Liver (tissue), 9 donors: ENCODE results near the gene STX17. TPM values are rescaled to one million over a fixed set of nuclear protein-coding genes. Genes with fewer than 3 reads are reported as not detected.

ENCODE experiments used
- DNase-seq: peaks from one replicate; pipeline ENCODE4 v3.0.0-alpha.2; 2017; ENCODE audit warnings: low spot score
- H3K27ac ChIP-seq, 2 donors: one replicate each; pipeline ENCODE4 v1.7.0; 2013; ENCODE audit warnings: inconsistent platforms in 2 of 2, low read length in 2 of 2, control low read depth in 1 of 2, low read depth in 1 of 2, mild to moderate bottlenecking in 1 of 2
- H3K27me3 ChIP-seq, 4 donors: one replicate each; pipeline versions ENCODE4 v1.6.1 to v1.7.0; 2013; ENCODE audit warnings: low read length in 3 of 4, inconsistent platforms in 1 of 4, mild to moderate bottlenecking in 1 of 4, moderate library complexity in 1 of 4; ENCODE audit not compliant: control insufficient read depth in 4 of 4, insufficient read depth in 4 of 4
- H3K36me3 ChIP-seq, 4 donors: one replicate each; pipeline versions ENCODE4 v1.6.1 to v1.7.0; 2013; ENCODE audit warnings: low read length in 3 of 4, mild to moderate bottlenecking in 3 of 4, low read depth in 1 of 4, moderate library complexity in 1 of 4; ENCODE audit not compliant: control insufficient read depth in 4 of 4, insufficient read depth in 3 of 4
- H3K4me1 ChIP-seq, 4 donors: one replicate each; pipeline versions ENCODE4 v1.6.1 to v1.7.0; 2013; ENCODE audit warnings: low read length in 3 of 4, mild to moderate bottlenecking in 3 of 4, moderate library complexity in 1 of 4; ENCODE audit not compliant: control insufficient read depth in 4 of 4, insufficient read depth in 4 of 4
- H3K4me3 ChIP-seq, 3 donors: one replicate each; pipeline versions ENCODE4 v1.6.1 to v1.7.0; 2013; ENCODE audit warnings: low read length in 3 of 3, control low read depth in 1 of 3, low read depth in 1 of 3, mild to moderate bottlenecking in 1 of 3
- H3K9ac ChIP-seq, 2 donors: one replicate each; pipeline ENCODE4 v1.7.0; 2013; ENCODE audit warnings: low read length in 2 of 2, mild to moderate bottlenecking in 2 of 2, moderate library complexity in 2 of 2, control low read depth in 1 of 2, low read depth in 1 of 2
- H3K9me3 ChIP-seq, 4 donors: one replicate each; pipeline versions ENCODE4 v1.6.1 to v1.7.0; 2013; ENCODE audit warnings: low read length in 3 of 4; ENCODE audit not compliant: control insufficient read depth in 4 of 4
- EGR1 ChIP-seq, 2 donors: IDR thresholded peaks; 2 replicates each; pipeline ENCODE4 v1.6.1; 2016 to 2018; ENCODE audit warnings: antibody characterized with exemption in 2 of 2, low read depth in 2 of 2
- FOXA1 ChIP-seq: IDR thresholded peaks from 2 replicates; pipeline ENCODE4 v1.6.1; 2016; ENCODE audit warnings: antibody characterized with exemption
- FOXA2 ChIP-seq: IDR thresholded peaks from 2 replicates; pipeline ENCODE4 v1.6.1; 2016; ENCODE audit warnings: antibody characterized with exemption
- GABPA ChIP-seq, 2 donors: IDR thresholded peaks in 1 of 2; conservative IDR thresholded peaks in 1 of 2; 2 replicates each; pipeline ENCODE4 v1.6.1; 2016; ENCODE audit warnings: antibody characterized with exemption in 2 of 2, mild to moderate bottlenecking in 1 of 2, moderate library complexity in 1 of 2
- HNF4A ChIP-seq, 2 donors: conservative IDR thresholded peaks; 2 replicates each; pipeline ENCODE4 v1.6.1; 2016; ENCODE audit warnings: antibody characterized with exemption in 2 of 2, mild to moderate bottlenecking in 2 of 2
- HNF4G ChIP-seq: IDR thresholded peaks from 2 replicates; pipeline ENCODE4 v1.6.1; 2016; ENCODE audit warnings: antibody characterized with exemption
- JUND ChIP-seq, 2 donors: IDR thresholded peaks; 2 replicates each; pipeline ENCODE4 v1.6.1; 2016; ENCODE audit warnings: antibody characterized with exemption in 2 of 2
- NR2F2 ChIP-seq: IDR thresholded peaks from 2 replicates; pipeline ENCODE4 v1.6.1; 2016; ENCODE audit warnings: antibody characterized with exemption
- RAD21 ChIP-seq, 2 donors: IDR thresholded peaks; 2 replicates each; pipeline ENCODE4 v1.6.1; 2016; ENCODE audit warnings: antibody characterized with exemption in 2 of 2, mild to moderate bottlenecking in 2 of 2
- RXRA ChIP-seq, 2 donors: IDR thresholded peaks; 2 replicates each; pipeline ENCODE4 v1.6.1; 2017 to 2018; ENCODE audit warnings: antibody characterized with exemption in 2 of 2, mild to moderate bottlenecking in 1 of 2
- SP1 ChIP-seq: IDR thresholded peaks from 2 replicates; pipeline ENCODE4 v1.6.1; 2018; ENCODE audit warnings: antibody characterized with exemption, mild to moderate bottlenecking
- TAF1 ChIP-seq: conservative IDR thresholded peaks from 2 replicates; pipeline ENCODE4 v1.6.1; 2016; ENCODE audit warnings: antibody characterized with exemption, mild to moderate bottlenecking
- YY1 ChIP-seq: IDR thresholded peaks from 2 replicates; pipeline ENCODE4 v1.6.1; 2016; ENCODE audit warnings: antibody characterized with exemption, mild to moderate bottlenecking
- WGBS: extraction: QIAGEN DNeasy Blood & Tissue Kit; methylation state at CpG from one replicate; pipeline ENCODE4 v1.1.7; 2013; 5-methylcytosine and 5-hydroxymethylcytosine counted together
- polyA plus RNA-seq, 2 donors: library from polyadenylated mRNA; stranded (reverse) in 1 of 2; unstranded in 1 of 2; fragments of 200-250 nt in 1 of 2; fragments of >200 nt in 1 of 2; fragmentation: Nextera tagmentation in 1 of 2; extraction: Ambion mirVana in 1 of 2; gene quantifications; one replicate each; pipeline versions ENCODE4 v1.2.1 to v1.2.3, GENCODE V29; 2013 to 2015
- total RNA-seq, 2 donors: library from RNA; depleted of rRNA; stranded (reverse); fragments of >200 nt; gene quantifications; one replicate each; pipeline ENCODE4 v1.2.3, GENCODE V29; 2014
- TF ChIP-seq, protein P1 (sequence below): IDR thresholded peaks from 2 replicates; pipeline ENCODE4 v1.6.1; 2016; ENCODE audit warnings: antibody characterized with exemption
- TF ChIP-seq, protein P2 (sequence below): IDR thresholded peaks from 2 replicates; pipeline ENCODE4 v1.6.1; 2016; ENCODE audit warnings: antibody characterized with exemption
- TF ChIP-seq, protein P3 (sequence below): IDR thresholded peaks from 2 replicates; pipeline ENCODE4 v1.6.1; 2016; ENCODE audit warnings: antibody characterized with exemption
- TF ChIP-seq, protein P4 (sequence below): IDR thresholded peaks from 2 replicates; pipeline ENCODE4 v1.6.1; 2016; ENCODE audit warnings: antibody characterized with exemption, mild to moderate bottlenecking
- donor health status: healthy.
- donor health status: healthy.
- donor health status: healthy.
- donor health status: healthy.
- donor health status: healthy.

The STX17 gene
- total and polyA plus RNA-seq, 4 donors: 8.3 to 30.9 (median 21.2) TPM

DNA sequence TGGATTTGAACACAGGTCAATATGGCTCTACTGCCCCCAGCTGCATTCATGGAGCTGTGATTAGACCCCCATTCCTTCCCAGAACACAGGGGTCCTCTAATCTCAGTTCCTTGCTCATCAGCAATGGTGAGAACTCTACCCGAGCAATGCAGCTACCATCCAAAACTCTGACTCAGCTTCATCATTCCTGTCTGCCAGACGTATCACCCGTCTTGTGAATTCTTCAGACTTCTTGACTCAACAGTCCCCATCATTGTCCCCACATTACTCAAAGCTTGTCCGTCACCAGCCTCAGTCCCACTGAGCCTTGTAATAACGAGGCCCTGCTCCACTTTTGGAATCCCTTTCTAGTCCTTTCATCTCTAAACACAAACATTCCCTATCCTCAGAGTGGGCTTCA lies 36.3 kb upstream of the STX17 start:
- Histone ChIP-seq H3K9me3 (no peaks in the 10 kb centered on the region), H3K36me3 (no peaks in the 10 kb centered on the region), H3K27ac (no peak overlapping the region), H3K27me3 (no peaks in the 10 kb centered on the region), H3K9ac (no peak overlapping the region), H3K4me1 (no peaks in the 10 kb centered on the region), H3K4me3 (no peak overlapping the region)
- no peak for DNase-seq
- 94% methylated on average over 5 of the region's 5 CpGs for WGBS
- TF ChIP-seq HNF4G (no peak), HNF4A (conservative IDR thresholded peaks at IDR 0.05) (no peak), YY1 (no peak), TAF1 (no peak), JUND (IDR thresholded peaks at IDR 0.05) (no peak), GABPA (IDR thresholded peaks at IDR 0.05 in 1 of 2, conservative IDR thresholded peaks at IDR 0.05 in 1 of 2) (no peak), RXRA (IDR thresholded peaks at IDR 0.05) (no peak), RAD21 (IDR thresholded peaks at IDR 0.05) (no peak), SP1 (no peak), EGR1 (IDR thresholded peaks at IDR 0.05; ENCODE audit: low read depth in 2 of 2) (no peak), FOXA2 (no peak)
- TF ChIP-seq, protein P1, sequence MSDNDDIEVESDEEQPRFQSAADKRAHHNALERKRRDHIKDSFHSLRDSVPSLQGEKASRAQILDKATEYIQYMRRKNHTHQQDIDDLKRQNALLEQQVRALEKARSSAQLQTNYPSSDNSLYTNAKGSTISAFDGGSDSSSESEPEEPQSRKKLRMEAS: no peak
- TF ChIP-seq, protein P2, sequence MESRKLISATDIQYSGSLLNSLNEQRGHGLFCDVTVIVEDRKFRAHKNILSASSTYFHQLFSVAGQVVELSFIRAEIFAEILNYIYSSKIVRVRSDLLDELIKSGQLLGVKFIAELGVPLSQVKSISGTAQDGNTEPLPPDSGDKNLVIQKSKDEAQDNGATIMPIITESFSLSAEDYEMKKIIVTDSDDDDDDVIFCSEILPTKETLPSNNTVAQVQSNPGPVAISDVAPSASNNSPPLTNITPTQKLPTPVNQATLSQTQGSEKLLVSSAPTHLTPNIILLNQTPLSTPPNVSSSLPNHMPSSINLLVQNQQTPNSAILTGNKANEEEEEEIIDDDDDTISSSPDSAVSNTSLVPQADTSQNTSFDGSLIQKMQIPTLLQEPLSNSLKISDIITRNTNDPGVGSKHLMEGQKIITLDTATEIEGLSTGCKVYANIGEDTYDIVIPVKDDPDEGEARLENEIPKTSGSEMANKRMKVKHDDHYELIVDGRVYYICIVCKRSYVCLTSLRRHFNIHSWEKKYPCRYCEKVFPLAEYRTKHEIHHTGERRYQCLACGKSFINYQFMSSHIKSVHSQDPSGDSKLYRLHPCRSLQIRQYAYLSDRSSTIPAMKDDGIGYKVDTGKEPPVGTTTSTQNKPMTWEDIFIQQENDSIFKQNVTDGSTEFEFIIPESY: no peak
- TF ChIP-seq, protein P3, sequence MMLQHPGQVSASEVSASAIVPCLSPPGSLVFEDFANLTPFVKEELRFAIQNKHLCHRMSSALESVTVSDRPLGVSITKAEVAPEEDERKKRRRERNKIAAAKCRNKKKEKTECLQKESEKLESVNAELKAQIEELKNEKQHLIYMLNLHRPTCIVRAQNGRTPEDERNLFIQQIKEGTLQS: no peak

DNA sequence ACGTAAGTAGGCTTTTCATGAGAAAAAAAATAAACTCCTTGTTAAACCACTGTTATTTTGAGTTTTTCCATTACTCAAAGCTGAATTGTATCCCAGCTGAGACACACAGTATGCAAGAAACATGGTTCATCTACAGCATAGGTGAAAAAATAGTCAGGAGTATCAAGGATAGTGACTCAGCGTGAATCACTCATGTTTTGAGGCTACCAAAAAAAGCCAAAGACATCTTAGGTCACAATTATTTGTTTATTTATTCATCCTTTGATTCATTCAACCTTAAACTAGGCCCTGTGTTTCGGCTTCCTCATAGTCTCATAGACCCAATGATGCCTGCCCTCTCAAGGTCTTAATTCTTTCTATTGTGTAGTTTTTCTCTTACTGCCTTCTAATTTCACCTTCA lies 32.9 kb upstream of the STX17 start:
- WGBS: 93% methylated on average over 3 of the region's 3 CpGs
- no peak for DNase-seq
- Histone ChIP-seq H3K9ac (no peak overlapping the region), H3K9me3 (no peaks in the 10 kb centered on the region), H3K4me3 (no peak overlapping the region), H3K36me3 (no peaks in the 10 kb centered on the region), H3K4me1 (no peaks in the 10 kb centered on the region), H3K27me3 (no peaks in the 10 kb centered on the region), H3K27ac (no peak overlapping the region)
- TF ChIP-seq RXRA (IDR thresholded peaks at IDR 0.05): no peak
- no peak for TF ChIP-seq EGR1 (IDR thresholded peaks at IDR 0.05; ENCODE audit: low read depth in 2 of 2)
- TF ChIP-seq JUND (IDR thresholded peaks at IDR 0.05): no peak
- TF ChIP-seq, protein P1: no peak
- no peak for TF ChIP-seq HNF4G
- TF ChIP-seq YY1: no peak
- TF ChIP-seq, protein P2: no peak
- TF ChIP-seq GABPA (IDR thresholded peaks at IDR 0.05 in 1 of 2, conservative IDR thresholded peaks at IDR 0.05 in 1 of 2): no peak
- TF ChIP-seq FOXA1: no peak
- TF ChIP-seq FOXA2: no peak
- TF ChIP-seq HNF4A (conservative IDR thresholded peaks at IDR 0.05): no peak
- TF ChIP-seq NR2F2: no peak
- TF ChIP-seq TAF1: no peak
- TF ChIP-seq, protein P4, sequence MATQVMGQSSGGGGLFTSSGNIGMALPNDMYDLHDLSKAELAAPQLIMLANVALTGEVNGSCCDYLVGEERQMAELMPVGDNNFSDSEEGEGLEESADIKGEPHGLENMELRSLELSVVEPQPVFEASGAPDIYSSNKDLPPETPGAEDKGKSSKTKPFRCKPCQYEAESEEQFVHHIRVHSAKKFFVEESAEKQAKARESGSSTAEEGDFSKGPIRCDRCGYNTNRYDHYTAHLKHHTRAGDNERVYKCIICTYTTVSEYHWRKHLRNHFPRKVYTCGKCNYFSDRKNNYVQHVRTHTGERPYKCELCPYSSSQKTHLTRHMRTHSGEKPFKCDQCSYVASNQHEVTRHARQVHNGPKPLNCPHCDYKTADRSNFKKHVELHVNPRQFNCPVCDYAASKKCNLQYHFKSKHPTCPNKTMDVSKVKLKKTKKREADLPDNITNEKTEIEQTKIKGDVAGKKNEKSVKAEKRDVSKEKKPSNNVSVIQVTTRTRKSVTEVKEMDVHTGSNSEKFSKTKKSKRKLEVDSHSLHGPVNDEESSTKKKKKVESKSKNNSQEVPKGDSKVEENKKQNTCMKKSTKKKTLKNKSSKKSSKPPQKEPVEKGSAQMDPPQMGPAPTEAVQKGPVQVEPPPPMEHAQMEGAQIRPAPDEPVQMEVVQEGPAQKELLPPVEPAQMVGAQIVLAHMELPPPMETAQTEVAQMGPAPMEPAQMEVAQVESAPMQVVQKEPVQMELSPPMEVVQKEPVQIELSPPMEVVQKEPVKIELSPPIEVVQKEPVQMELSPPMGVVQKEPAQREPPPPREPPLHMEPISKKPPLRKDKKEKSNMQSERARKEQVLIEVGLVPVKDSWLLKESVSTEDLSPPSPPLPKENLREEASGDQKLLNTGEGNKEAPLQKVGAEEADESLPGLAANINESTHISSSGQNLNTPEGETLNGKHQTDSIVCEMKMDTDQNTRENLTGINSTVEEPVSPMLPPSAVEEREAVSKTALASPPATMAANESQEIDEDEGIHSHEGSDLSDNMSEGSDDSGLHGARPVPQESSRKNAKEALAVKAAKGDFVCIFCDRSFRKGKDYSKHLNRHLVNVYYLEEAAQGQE: no peak
- no peak for TF ChIP-seq SP1
- no peak for TF ChIP-seq RAD21 (IDR thresholded peaks at IDR 0.05)
- TF ChIP-seq, protein P3: no peak
